ENCODE measurements around the gene SNRPD3.

DNA sequence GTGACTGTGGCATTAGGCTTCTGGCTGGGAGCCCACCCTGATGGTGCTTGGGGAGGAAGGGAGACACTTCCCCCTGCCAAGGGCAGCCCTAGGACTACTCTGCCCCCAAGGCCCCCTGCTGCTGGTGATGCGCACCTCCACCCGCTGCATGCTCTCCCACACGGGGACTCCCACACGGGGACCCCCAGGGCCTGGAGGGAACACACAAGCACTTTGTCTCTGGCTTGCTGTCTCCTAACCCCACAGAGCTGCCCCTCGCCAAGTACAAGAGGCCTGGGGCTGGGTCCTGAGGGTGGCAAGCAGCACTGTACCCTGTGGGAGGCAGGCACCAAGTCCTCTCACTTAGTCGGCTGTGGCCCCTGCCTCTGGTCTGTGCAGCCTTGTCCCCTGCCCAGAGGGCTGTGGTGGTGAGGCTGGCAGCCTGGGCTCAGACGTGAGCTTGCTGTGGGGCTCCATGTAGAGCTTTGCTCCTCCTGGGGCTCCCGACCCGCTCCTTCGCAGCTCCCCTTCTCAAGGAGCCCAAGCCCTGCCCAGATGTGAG lies 29.1 kb downstream of the SNRPD3 start:
- TF ChIP-seq, protein P1, sequence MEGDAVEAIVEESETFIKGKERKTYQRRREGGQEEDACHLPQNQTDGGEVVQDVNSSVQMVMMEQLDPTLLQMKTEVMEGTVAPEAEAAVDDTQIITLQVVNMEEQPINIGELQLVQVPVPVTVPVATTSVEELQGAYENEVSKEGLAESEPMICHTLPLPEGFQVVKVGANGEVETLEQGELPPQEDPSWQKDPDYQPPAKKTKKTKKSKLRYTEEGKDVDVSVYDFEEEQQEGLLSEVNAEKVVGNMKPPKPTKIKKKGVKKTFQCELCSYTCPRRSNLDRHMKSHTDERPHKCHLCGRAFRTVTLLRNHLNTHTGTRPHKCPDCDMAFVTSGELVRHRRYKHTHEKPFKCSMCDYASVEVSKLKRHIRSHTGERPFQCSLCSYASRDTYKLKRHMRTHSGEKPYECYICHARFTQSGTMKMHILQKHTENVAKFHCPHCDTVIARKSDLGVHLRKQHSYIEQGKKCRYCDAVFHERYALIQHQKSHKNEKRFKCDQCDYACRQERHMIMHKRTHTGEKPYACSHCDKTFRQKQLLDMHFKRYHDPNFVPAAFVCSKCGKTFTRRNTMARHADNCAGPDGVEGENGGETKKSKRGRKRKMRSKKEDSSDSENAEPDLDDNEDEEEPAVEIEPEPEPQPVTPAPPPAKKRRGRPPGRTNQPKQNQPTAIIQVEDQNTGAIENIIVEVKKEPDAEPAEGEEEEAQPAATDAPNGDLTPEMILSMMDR (IDR thresholded peaks at IDR 0.05; ENCODE audit: low read depth, low read length, poor library complexity, severe bottlenecking), result no peak
- no peak for TF ChIP-seq EZH2phosphoT487 (IDR thresholded peaks at IDR 0.05; ENCODE audit: borderline replicate concordance, low read length)

Data from DOHH2 (cell line).